Measurements from ENCODE around the gene ASIC4.

The ASIC4 gene

GRCh38 chr2:219557791-219558785 is 43.8 kb downstream of the ASIC4 start:
- no peak for DNase-seq
- in situ Hi-C loops (cut with HindIII; ENCODE audit: low pct_ligation_motif_present, low pct_unique_long_range_greater_than_20kb, low sequenced_read_pairs), result no loop called here

GRCh38 chr2:219559156-219559915 is 45.1 kb downstream of the ASIC4 start:
- DNase-seq, result no peak
- in situ Hi-C loops (cut with HindIII; ENCODE audit: low pct_ligation_motif_present, low pct_unique_long_range_greater_than_20kb, low sequenced_read_pairs), result no loop called here

GRCh38 chr2:219560037-219560892 is 46.0 kb downstream of the ASIC4 start:
- in situ Hi-C loops (cut with HindIII; ENCODE audit: low pct_ligation_motif_present, low pct_unique_long_range_greater_than_20kb, low sequenced_read_pairs), result no loop called here
- DNase-seq, result no peak

- in situ Hi-C loops (cut with HindIII; ENCODE audit: low pct_ligation_motif_present, low pct_unique_long_range_greater_than_20kb, low sequenced_read_pairs), result no loop called here
- no peak for DNase-seq
Observed at GRCh38 chr2:219560893-219561178, 46.6 kb downstream of the ASIC4 start.

- no peak for DNase-seq
- in situ Hi-C loops (cut with HindIII; ENCODE audit: low pct_ligation_motif_present, low pct_unique_long_range_greater_than_20kb, low sequenced_read_pairs), result no loop called here
Observed at GRCh38 chr2:219561179-219562048, 47.1 kb downstream of the ASIC4 start.

- in situ Hi-C loops (cut with HindIII; ENCODE audit: low pct_ligation_motif_present, low pct_unique_long_range_greater_than_20kb, low sequenced_read_pairs), result no loop called here
- no peak for DNase-seq
Observed at GRCh38 chr2:219562049-219563020, 48.1 kb downstream of the ASIC4 start.

GRCh38 chr2:219563271-219563928 is 49.1 kb downstream of the ASIC4 start:
- in situ Hi-C loops (cut with HindIII; ENCODE audit: low pct_ligation_motif_present, low pct_unique_long_range_greater_than_20kb, low sequenced_read_pairs), result no loop called here
- DNase-seq, result no peak

GRCh38 chr2:219565130-219566080 is 51.1 kb downstream of the ASIC4 start:
- no peak for DNase-seq
- in situ Hi-C loops (cut with HindIII; ENCODE audit: low pct_ligation_motif_present, low pct_unique_long_range_greater_than_20kb, low sequenced_read_pairs), result no loop called here

- DNase-seq, result no peak
Observed at GRCh38 chr2:219566640-219567039, 52.4 kb downstream of the ASIC4 start.

GRCh38 chr2:219567131-219567530 is 52.8 kb downstream of the ASIC4 start:
- DNase-seq, result no peak
- in situ Hi-C loops (cut with HindIII; ENCODE audit: low pct_ligation_motif_present, low pct_unique_long_range_greater_than_20kb, low sequenced_read_pairs), result no loop called here

More at GRCh38 chr2:219566640-219567039, 52.4 kb downstream of the ASIC4 start:
- in situ Hi-C loops (cut with HindIII; ENCODE audit: low pct_ligation_motif_present, low pct_unique_long_range_greater_than_20kb, low sequenced_read_pairs), result no loop called here

- no peak for DNase-seq
- in situ Hi-C loops (cut with HindIII; ENCODE audit: low pct_ligation_motif_present, low pct_unique_long_range_greater_than_20kb, low sequenced_read_pairs), result no loop called here
Observed at GRCh38 chr2:219567791-219568361, 53.6 kb downstream of the ASIC4 start.

- in situ Hi-C loops (cut with HindIII; ENCODE audit: low pct_ligation_motif_present, low pct_unique_long_range_greater_than_20kb, low sequenced_read_pairs), result no loop called here
- no peak for DNase-seq
Observed at GRCh38 chr2:219569041-219569440, 54.8 kb downstream of the ASIC4 start.

- in situ Hi-C loops (cut with HindIII; ENCODE audit: low pct_ligation_motif_present, low pct_unique_long_range_greater_than_20kb, low sequenced_read_pairs), result no loop called here
- no peak for DNase-seq
Observed at GRCh38 chr2:219569635-219570034, 55.4 kb downstream of the ASIC4 start.

- DNase-seq, result peak; percentile 45
- in situ Hi-C loops (cut with HindIII; ENCODE audit: low pct_ligation_motif_present, low pct_unique_long_range_greater_than_20kb, low sequenced_read_pairs), result no loop called here
Observed at GRCh38 chr2:219570194-219570923, 56.1 kb downstream of the ASIC4 start.

- peak; percentile 25 for DNase-seq
- in situ Hi-C loops (cut with HindIII; ENCODE audit: low pct_ligation_motif_present, low pct_unique_long_range_greater_than_20kb, low sequenced_read_pairs), result no loop called here
Observed at GRCh38 chr2:219570924-219571310, 56.6 kb downstream of the ASIC4 start.

All from ACHN (cell line).